Loucy (cell line): ENCODE data around the gene TNS4.

ENCODE experiments used
- H2AFZ ChIP-seq: fragments of 200-600 bp; sonication (generic); 2 replicates; pipeline ENCODE4 v1.6.0; 2016; ENCODE audit warnings: antibody characterized with exemption, mild to moderate bottlenecking, low read length, moderate library complexity
- H3F3A ChIP-seq: fragments of 200-600 bp; 2 replicates; pipeline ENCODE4 v1.6.0; 2016; ENCODE audit warnings: antibody characterized with exemption, low read depth, mild to moderate bottlenecking
- H3K27me3 ChIP-seq: fragments of 200-600 bp; sonication (generic); 2 replicates; pipeline ENCODE4 v1.6.1; 2014; ENCODE audit warnings: low read length, mild to moderate bottlenecking; ENCODE audit not compliant: insufficient read depth, poor library complexity, severe bottlenecking
- H3K36me3 ChIP-seq: fragments of 200-600 bp; sonication (generic); 2 replicates; pipeline ENCODE4 v1.6.1; 2016; ENCODE audit warnings: low read length; ENCODE audit not compliant: insufficient read depth
- H3K4me1 ChIP-seq: fragments of 200-600 bp; sonication (generic); 2 replicates; pipeline ENCODE4 v1.5.1; 2014; ENCODE audit warnings: low read length, mild to moderate bottlenecking; ENCODE audit not compliant: insufficient read depth, poor library complexity, severe bottlenecking
- H3K4me2 ChIP-seq: fragments of 200-600 bp; sonication (generic); 2 replicates; pipeline ENCODE4 v1.6.0; 2014; ENCODE audit warnings: antibody characterized with exemption, low read length, low read depth, mild to moderate bottlenecking; ENCODE audit not compliant: poor library complexity, severe bottlenecking
- H3K4me3 ChIP-seq: fragments of 200-600 bp; sonication (generic); 2 replicates; pipeline ENCODE4 v1.5.1; 2014; ENCODE audit warnings: low read length, mild to moderate bottlenecking, mixed read lengths; ENCODE audit not compliant: poor library complexity, severe bottlenecking
- H3K79me2 ChIP-seq: fragments of 200-600 bp; sonication (generic); 2 replicates; pipeline ENCODE4 v1.6.1; 2014; ENCODE audit warnings: low read length; ENCODE audit not compliant: insufficient read depth
- H3K9ac ChIP-seq: fragments of 200-600 bp; sonication (generic); 2 replicates; pipeline ENCODE4 v1.6.0; 2014; ENCODE audit warnings: mild to moderate bottlenecking, low read depth, low read length, moderate library complexity; ENCODE audit not compliant: poor library complexity, severe bottlenecking
- H3K9me2 ChIP-seq: fragments of 200-600 bp; sonication (generic); replicated peaks from 2 replicates; pipeline ENCODE4 v1.6.1; 2016; ENCODE audit warnings: low read depth, low read length, mixed read lengths
- H3K9me3 ChIP-seq: fragments of 200-600 bp; sonication (generic); 2 replicates; pipeline ENCODE4 v1.6.1; 2014; ENCODE audit warnings: mild to moderate bottlenecking, antibody characterized with exemption, low read length, low read depth; ENCODE audit not compliant: insufficient read depth
- H4K20me1 ChIP-seq: fragments of 200-600 bp; sonication (generic); 2 replicates; pipeline ENCODE4 v1.6.0; 2014; ENCODE audit warnings: antibody characterized with exemption, low read length, mild to moderate bottlenecking; ENCODE audit not compliant: insufficient read depth, poor library complexity, severe bottlenecking
- CTCF ChIP-seq: fragments of 200-600 bp; sonication (generic); conservative IDR thresholded peaks from 2 replicates; pipeline ENCODE4 v1.5.1; 2014; ENCODE audit warnings: mild to moderate bottlenecking, antibody characterized with exemption, low read length
- EZH2phosphoT487 ChIP-seq: fragments of 200-600 bp; IDR thresholded peaks from 2 replicates; pipeline ENCODE4 v1.6.1; 2018; ENCODE audit warnings: antibody characterized with exemption, mild to moderate bottlenecking, moderate library complexity, borderline replicate concordance

Gene TNS4

GRCh38 chr17:40443196-40443987 is 58.0 kb downstream of the TNS4 start, which contains the start of gene IGFBP4:
Gene IGFBP4, plus strand, starts transcription at chr17:40443450. Its CDS starts 286 bp downstream, at chr17:40443736.
- no peaks in the 10 kb centered on the region for H4K20me1 ChIP-seq
- H3K27me3 ChIP-seq = no peaks in the 10 kb centered on the region
- H3K36me3 ChIP-seq = no peaks in the 10 kb centered on the region
- no peaks in the 10 kb centered on the region for H3K9me3 ChIP-seq
- H3K9me2 ChIP-seq = no peaks in the 10 kb centered on the region
- H3K4me3 ChIP-seq = no peak within 1 kb of the TSS
- peaks cover 29% of the 10 kb centered on the region for H3K4me1 ChIP-seq
- peak within 1 kb of the TSS; percentile 46 for H3K9ac ChIP-seq
- H3K79me2 ChIP-seq = no peaks in the 10 kb centered on the region
- TF ChIP-seq CTCF = no peak
- TF ChIP-seq EZH2phosphoT487 = no peak
- H3K4me2 ChIP-seq = no peak within 1 kb of the TSS
- H3F3A ChIP-seq = no peaks in the 10 kb centered on the region
- no peak within 1 kb of the TSS; the same call in 1 of the 2 replicates for H2AFZ ChIP-seq

GRCh38 chr17:40442392-40443195 is 58.8 kb downstream of the TNS4 start:
- H4K20me1 ChIP-seq = no peaks in the 10 kb centered on the region
- H3K79me2 ChIP-seq = no peaks in the 10 kb centered on the region
- H3K9me3 ChIP-seq = no peaks in the 10 kb centered on the region
- H2AFZ ChIP-seq = no peak overlapping the region; the same call in 1 of the 2 replicates
- peaks cover 27% of the 10 kb centered on the region for H3K4me1 ChIP-seq
- no peak overlapping the region for H3K4me2 ChIP-seq
- no peaks in the 10 kb centered on the region for H3K27me3 ChIP-seq
- TF ChIP-seq CTCF (no peak), EZH2phosphoT487 (no peak)
- H3K36me3 ChIP-seq = no peaks in the 10 kb centered on the region
- H3F3A ChIP-seq = no peaks in the 10 kb centered on the region
- H3K9me2 ChIP-seq = no peaks in the 10 kb centered on the region
- H3K4me3 ChIP-seq = no peak overlapping the region
- H3K9ac ChIP-seq = no peak overlapping the region

- no peak overlapping the region for H2AFZ ChIP-seq
- H3K79me2 ChIP-seq = no peaks in the 10 kb centered on the region
- no peak overlapping the region for H3K4me2 ChIP-seq
- no peaks in the 10 kb centered on the region for H3K36me3 ChIP-seq
- no peaks in the 10 kb centered on the region for H3K27me3 ChIP-seq
- no peak overlapping the region for H3K4me3 ChIP-seq
- no peaks in the 10 kb centered on the region for H4K20me1 ChIP-seq
- H3F3A ChIP-seq = no peaks in the 10 kb centered on the region
- TF ChIP-seq EZH2phosphoT487 (no peak), CTCF (no peak)
- H3K9ac ChIP-seq = no peak overlapping the region
- peaks cover 30% of the 10 kb centered on the region for H3K4me1 ChIP-seq
- H3K9me2 ChIP-seq = no peaks in the 10 kb centered on the region
- H3K9me3 ChIP-seq = no peaks in the 10 kb centered on the region
These were observed 61.3 kb downstream of the TNS4 start for GRCh38 chr17:40440166-40440565.
